ENCODE results near the gene EIF4B. TPM values are rescaled to one million over a fixed set of nuclear protein-coding genes. Genes with fewer than 3 reads are reported as not detected.

EIF4B gene
- total and polyA plus RNA-seq, 9 of the 15 experiments (the other 6 are each of a cell fraction or from before 2014, with no cell fraction given), result 138 to 669 (median 552) TPM

- TF ChIP-seq ZBTB2 (IDR thresholded peaks at IDR 0.05) (0 out of 2 replicates have a peak, but pooled peaks have one; percentile 46), ZNF512 (tag; IDR thresholded peaks at IDR 0.05) (no peak), CBFA2T3 (IDR thresholded peaks at IDR 0.05) (peak; percentile 53), NEUROD1 (IDR thresholded peaks at IDR 0.05; ENCODE audit: borderline replicate concordance, low read depth, low read length, partially characterized antibody) (no peak), CTCF (IDR thresholded peaks at IDR 0.05 in 2 of 3, conservative IDR thresholded peaks at IDR 0.05 in 1 of 3; ENCODE audit: insufficient read depth in 2 of 3, low read depth in 1 of 3, low read length in 3 of 3) (peak; percentile 45 to 52 (median 45)), REST (IDR thresholded peaks at IDR 0.05; ENCODE audit: borderline replicate concordance) (0 out of 2 replicates have a peak, but pooled peaks have one; percentile 32), REST (CRISPR knock-in tag; IDR thresholded peaks at IDR 0.05; ENCODE audit: low read depth) (no peak), VEZF1 (CRISPR knock-in tag; IDR thresholded peaks at IDR 0.05) (peak; percentile 37; the same call in 1 of the 2 replicates), SMARCE1 (IDR thresholded peaks at IDR 0.05) (peak; percentile 34; the same call in 1 of the 2 replicates), DPF2 (IDR thresholded peaks at IDR 0.05) (peak; percentile 50; the same call in 1 of the 2 replicates), GATAD2A (IDR thresholded peaks at IDR 0.05) (peak; percentile 51; the same call in 1 of the 2 replicates)
Measured at GRCh38 chr12:53071591-53072551, 65.6 kb downstream of the EIF4B start (continued).
